GM23338 (cell line): ENCODE data around the gene SHISA3. TPM values are rescaled to one million over a fixed set of nuclear protein-coding genes. Genes with fewer than 3 reads are reported as not detected.

Source experiments
- ATAC-seq: fragments of 200-7000 bp; cut with Tn5 transposase; 3 replicates; pipeline ENCODE4 v1.9.1; 2020
- DNase-seq: peaks from one replicate; pipeline ENCODE4 v3.0.0-alpha.2; 2015; ENCODE audit warnings: low spot score
- H2AFZ ChIP-seq: fragments of 200-600 bp; sonication (generic); 2 replicates; pipeline ENCODE4 v1.8.0; 2016; ENCODE audit warnings: antibody characterized with exemption, mild to moderate bottlenecking, moderate library complexity
- H3F3A ChIP-seq: fragments of 200-600 bp; sonication (generic); replicated peaks from 2 replicates; pipeline ENCODE4 v1.8.0; 2017; ENCODE audit warnings: antibody characterized with exemption, mixed run types, low read depth
- H3K27ac ChIP-seq: fragments of 200-600 bp; sonication (generic); 2 replicates; pipeline ENCODE4 v1.6.1; 2016; ENCODE audit warnings: low read depth
- H3K27me3 ChIP-seq: fragments of 200-600 bp; sonication (generic); 2 replicates; pipeline ENCODE4 v1.8.0; 2016; ENCODE audit warnings: mild to moderate bottlenecking, mixed run types, moderate library complexity; ENCODE audit not compliant: insufficient read depth
- H3K36me3 ChIP-seq: fragments of 200-600 bp; sonication (generic); 2 replicates; pipeline ENCODE4 v1.8.0; 2016; ENCODE audit warnings: mild to moderate bottlenecking; ENCODE audit not compliant: insufficient read depth
- H3K4me1 ChIP-seq: fragments of 200-600 bp; sonication (generic); 2 replicates; pipeline ENCODE4 v1.8.0; 2016; ENCODE audit warnings: mild to moderate bottlenecking, moderate library complexity; ENCODE audit not compliant: insufficient read depth
- H3K4me2 ChIP-seq: fragments of 200-600 bp; sonication (generic); 2 replicates; pipeline ENCODE4 v1.7.1; 2017; ENCODE audit warnings: mixed run types
- H3K4me3 ChIP-seq: fragments of 200-600 bp; sonication (generic); 2 replicates; pipeline ENCODE4 v1.6.1; 2016; ENCODE audit warnings: mixed run types
- H3K79me2 ChIP-seq: fragments of 200-600 bp; sonication (generic); replicated peaks from 2 replicates; pipeline ENCODE4 v1.8.0; 2017; ENCODE audit warnings: mild to moderate bottlenecking; ENCODE audit not compliant: insufficient read depth
- H3K9me2 ChIP-seq: fragments of 200-600 bp; sonication (generic); 2 replicates; pipeline ENCODE4 v1.8.0; 2017; ENCODE audit not compliant: insufficient read depth
- H4K20me1 ChIP-seq: fragments of 200-600 bp; sonication (generic); replicated peaks from 2 replicates; pipeline ENCODE4 v1.8.0; 2017; ENCODE audit warnings: mild to moderate bottlenecking; ENCODE audit not compliant: insufficient read depth
- H3K27ac Mint-ChIP-seq: 2 replicates; pipeline ENCODE4 v1.8.0; 2020; ENCODE audit warnings: inconsistent platforms, mild to moderate bottlenecking, moderate library complexity, mixed read lengths
- H3K27me3 Mint-ChIP-seq: 3 replicates; pipeline ENCODE4 v1.8.0; 2022; ENCODE audit warnings: low read depth, mild to moderate bottlenecking, moderate library complexity, mixed read lengths, inconsistent platforms; ENCODE audit not compliant: insufficient read depth, poor library complexity
- H3K36me3 Mint-ChIP-seq: 3 replicates; pipeline ENCODE4 v1.8.0; 2021; ENCODE audit warnings: low read depth, mild to moderate bottlenecking, inconsistent platforms, moderate library complexity, mixed read lengths
- H3K4me1 Mint-ChIP-seq: 3 replicates; pipeline ENCODE4 v1.8.0; 2020; ENCODE audit warnings: mild to moderate bottlenecking, inconsistent platforms, mixed read lengths
- H3K4me3 Mint-ChIP-seq: 3 replicates; pipeline ENCODE4 v1.8.0; 2021; ENCODE audit warnings: moderate library complexity, mild to moderate bottlenecking, inconsistent platforms, mixed read lengths
- H3K9me3 Mint-ChIP-seq: 3 replicates; pipeline ENCODE4 v1.8.0; 2020; ENCODE audit warnings: moderate library complexity, mild to moderate bottlenecking, inconsistent platforms, mixed read lengths
- CTCF ChIP-seq, 2 experiments: fragments of 200-600 bp in 1 of 2; sonication (generic) in 1 of 2; conservative IDR thresholded peaks; 2 replicates each; pipeline versions ENCODE4 v1.5.1 to v1.6.1; 2016 to 2017; ENCODE audit warnings: antibody characterized with exemption in 2 of 2, low read depth in 2 of 2, mild to moderate bottlenecking in 2 of 2, moderate library complexity in 1 of 2
- NANOG ChIP-seq: IDR thresholded peaks from 2 replicates; pipeline ENCODE4 v1.6.1; 2016; ENCODE audit warnings: antibody characterized with exemption, borderline replicate concordance
- STAT1 ChIP-seq: IDR thresholded peaks from one replicate; pipeline ENCODE4 v1.6.1; 2016; ENCODE audit warnings: antibody characterized with exemption; ENCODE audit not compliant: unreplicated experiment
- ZNF462 ChIP-seq: fragments of 250-450 bp; sonication (Bioruptor Pico); IDR thresholded peaks from 2 replicates; pipeline ENCODE4 v1.5.0; 2020; ENCODE audit warnings: mild to moderate bottlenecking, moderate library complexity
- polyA plus RNA-seq: library from polyadenylated mRNA; unstranded; fragments of >200 nt; fragmentation: Nextera tagmentation; extraction: Ambion mirVana; gene quantifications from 2 replicates; pipeline ENCODE4 v1.2.1, GENCODE V29; 2016
- total RNA-seq: library from RNA; depleted of rRNA; stranded (reverse); fragments of >200 nt; shearing (Covaris generic); gene quantifications from 2 replicates; pipeline ENCODE4 v1.2.3, GENCODE V29; 2014

Gene SHISA3
- total and polyA plus RNA-seq, 2 experiments from 2014 or later = 4.4 to 5.0 TPM

GRCh38 chr4:42428036-42428435, 30.7 kb downstream of the SHISA3 start:
- H3K4me1 Mint-ChIP-seq = peaks cover 62% of the 10 kb centered on the region

More at GRCh38 chr4:42428036-42428435, 30.7 kb downstream of the SHISA3 start:
- Histone ChIP-seq H4K20me1 (no peaks in the 10 kb centered on the region), H3F3A (peaks cover 9% of the 10 kb centered on the region; the same call in 1 of the 2 replicates), H3K4me3 (no peak overlapping the region), H3K9me2 (no peaks in the 10 kb centered on the region), H3K4me2 (peak overlapping the region; percentile 60), H3K27ac (no peak overlapping the region), H3K79me2 (no peaks in the 10 kb centered on the region), H3K27me3 (no peaks in the 10 kb centered on the region), H2AFZ (no peak overlapping the region), H3K4me1 (peaks cover 47% of the 10 kb centered on the region), H3K36me3 (no peaks in the 10 kb centered on the region)
- H3K9me3 Mint-ChIP-seq = no peaks in the 10 kb centered on the region
- TF ChIP-seq STAT1 (no peak), CTCF (conservative IDR thresholded peaks at IDR 0.05; ENCODE audit: low read depth in 2 of 2) (no peak), NANOG (peak; percentile 55; the same call in 1 of the 2 replicates), ZNF462 (CRISPR knock-in tag) (no peak)
- DNase-seq (peak; percentile 64), ATAC-seq (peak; percentile 85)
- no peaks in the 10 kb centered on the region; the same call in 1 of the 3 replicates for H3K36me3 Mint-ChIP-seq
- H3K27me3 Mint-ChIP-seq = peaks cover 17% of the 10 kb centered on the region
- no peak overlapping the region; the same call in 2 of the 3 replicates for H3K4me3 Mint-ChIP-seq
- H3K27ac Mint-ChIP-seq = no peak overlapping the region
